Transverse colon (tissue), 3 donors: ENCODE results near the gene ADCY5.

Source experiments
- EP300 ChIP-seq: sonication (generic); formaldehyde crosslinking; IDR thresholded peaks from one replicate; pipeline ENCODE4 v1.6.1; 2017; ENCODE audit warnings: antibody characterized with exemption, low read depth
- POLR2A ChIP-seq: fragments of 450-650 bp; IDR thresholded peaks from one replicate; pipeline ENCODE4 v1.6.1; 2016; ENCODE audit warnings: antibody characterized with exemption, mild to moderate bottlenecking, moderate library complexity
- TF ChIP-seq, protein P1 (sequence below), 5 experiments: fragments of 200-600 bp in 3 of 5; fragments of 450-650 bp in 2 of 5; sonication (generic) in 3 of 5; IDR thresholded peaks; 1 replicate in 2 of 5; 2 replicates in 3 of 5; pipeline ENCODE4 v1.5.1; 2016 to 2017; ENCODE audit warnings: antibody characterized with exemption in 5 of 5, inconsistent platforms in 3 of 5, mild to moderate bottlenecking in 2 of 5, moderate library complexity in 1 of 5

- TF ChIP-seq EP300 (no peak), POLR2A (no peak)
- TF ChIP-seq, protein P1, sequence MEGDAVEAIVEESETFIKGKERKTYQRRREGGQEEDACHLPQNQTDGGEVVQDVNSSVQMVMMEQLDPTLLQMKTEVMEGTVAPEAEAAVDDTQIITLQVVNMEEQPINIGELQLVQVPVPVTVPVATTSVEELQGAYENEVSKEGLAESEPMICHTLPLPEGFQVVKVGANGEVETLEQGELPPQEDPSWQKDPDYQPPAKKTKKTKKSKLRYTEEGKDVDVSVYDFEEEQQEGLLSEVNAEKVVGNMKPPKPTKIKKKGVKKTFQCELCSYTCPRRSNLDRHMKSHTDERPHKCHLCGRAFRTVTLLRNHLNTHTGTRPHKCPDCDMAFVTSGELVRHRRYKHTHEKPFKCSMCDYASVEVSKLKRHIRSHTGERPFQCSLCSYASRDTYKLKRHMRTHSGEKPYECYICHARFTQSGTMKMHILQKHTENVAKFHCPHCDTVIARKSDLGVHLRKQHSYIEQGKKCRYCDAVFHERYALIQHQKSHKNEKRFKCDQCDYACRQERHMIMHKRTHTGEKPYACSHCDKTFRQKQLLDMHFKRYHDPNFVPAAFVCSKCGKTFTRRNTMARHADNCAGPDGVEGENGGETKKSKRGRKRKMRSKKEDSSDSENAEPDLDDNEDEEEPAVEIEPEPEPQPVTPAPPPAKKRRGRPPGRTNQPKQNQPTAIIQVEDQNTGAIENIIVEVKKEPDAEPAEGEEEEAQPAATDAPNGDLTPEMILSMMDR (IDR thresholded peaks at IDR 0.05) = no peak
These were observed 181.1 kb downstream of the ADCY5 start for GRCh38 chr3:123267821-123268220.
